Adrenal gland (tissue), 5 donors: ENCODE data around the gene ANO7.

ENCODE experiments used
- CTCF ChIP-seq, 6 experiments: fragments of 450-650 bp in 4 of 6; fragments of 200-600 bp in 2 of 6; sonication (generic) in 1 of 6; IDR thresholded peaks; 1 replicate in 5 of 6; 2 replicates in 1 of 6; pipeline versions ENCODE4 v1.5.1 to v1.8.0; 2016 to 2021; ENCODE audit warnings: antibody characterized with exemption in 6 of 6, mild to moderate bottlenecking in 2 of 6, moderate library complexity in 1 of 6
- POLR2A ChIP-seq, 2 donors: fragments of 450-650 bp; IDR thresholded peaks; one replicate each; pipeline ENCODE4 v1.6.1; 2017; ENCODE audit warnings: antibody characterized with exemption in 2 of 2, mild to moderate bottlenecking in 2 of 2, moderate library complexity in 1 of 2
- donor health status: DM: no; HTN: no; CAD: no.

- TF ChIP-seq CTCF (IDR thresholded peaks at IDR 0.05) (no peak), POLR2A (IDR thresholded peaks at IDR 0.05) (no peak)
Observed at GRCh38 chr2:241199897-241200821, 11.7 kb downstream of the ANO7 start.
